SK-N-SH treated with all-trans-retinoic acid at 6 μM for 48 hours (cell line): ENCODE measurements around the gene RINL.

Source experiments
- ATAC-seq: fragments of 200-7000 bp; cut with Tn5 transposase; 3 replicates; pipeline ENCODE4 v1.9.1; 2020; ENCODE audit warnings: mild to moderate bottlenecking, moderate library complexity
- ARNTL ChIP-seq: fragments of 450-650 bp; formaldehyde crosslinking; IDR thresholded peaks from 2 replicates; pipeline ENCODE4 v1.5.0; 2020; ENCODE audit warnings: low read depth, mild to moderate bottlenecking, moderate library complexity, borderline replicate concordance
- BACH2 ChIP-seq: fragments of 250-450 bp; sonication (Bioruptor Pico); IDR thresholded peaks from 2 replicates; pipeline ENCODE4 v1.9.0; 2021; ENCODE audit warnings: mild to moderate bottlenecking, borderline replicate concordance
- CSDC2 ChIP-seq: fragments of 250-450 bp; sonication (Bioruptor Pico); IDR thresholded peaks from 2 replicates; pipeline ENCODE4 v1.5.0; 2020; ENCODE audit warnings: mild to moderate bottlenecking, moderate library complexity
- ESRRG ChIP-seq: fragments of 250-450 bp; sonication (Bioruptor Pico); IDR thresholded peaks from 2 replicates; pipeline ENCODE4 v1.6.1; 2021; ENCODE audit warnings: mild to moderate bottlenecking
- GLIS3 ChIP-seq: fragments of 250-450 bp; sonication (Bioruptor Pico); IDR thresholded peaks from 2 replicates; pipeline ENCODE4 v1.5.0; 2020; ENCODE audit warnings: mild to moderate bottlenecking, moderate library complexity
- ISL1 ChIP-seq: fragments of 250-450 bp; sonication (Bioruptor Pico); IDR thresholded peaks from 2 replicates; pipeline ENCODE4 v2.1.2; 2022; ENCODE audit warnings: mild to moderate bottlenecking, moderate library complexity
- OSR1 ChIP-seq: fragments of 250-450 bp; sonication (Bioruptor Pico); IDR thresholded peaks from 2 replicates; pipeline ENCODE4 v1.8.0; 2022; ENCODE audit warnings: moderate library complexity, mild to moderate bottlenecking, inconsistent platforms
- PPARA ChIP-seq: fragments of 250-450 bp; sonication (Bioruptor Pico); IDR thresholded peaks from 2 replicates; pipeline ENCODE4 v1.5.0; 2020; ENCODE audit warnings: mild to moderate bottlenecking, borderline replicate concordance
- RARB ChIP-seq: fragments of 250-450 bp; sonication (Bioruptor Pico); IDR thresholded peaks from 2 replicates; pipeline ENCODE4 v1.8.0; 2021; ENCODE audit warnings: mild to moderate bottlenecking, moderate library complexity
- SNAI2 ChIP-seq: fragments of 250-450 bp; sonication (Bioruptor Pico); IDR thresholded peaks from 2 replicates; pipeline ENCODE4 v1.5.0; 2020; ENCODE audit warnings: mild to moderate bottlenecking, moderate library complexity
- TCF4 ChIP-seq: fragments of 250-450 bp; sonication (Bioruptor Pico); IDR thresholded peaks from 2 replicates; pipeline ENCODE4 v1.8.0; 2021; ENCODE audit warnings: mild to moderate bottlenecking, moderate library complexity, borderline replicate concordance
- TOX ChIP-seq: fragments of 250-450 bp; sonication (Bioruptor Pico); IDR thresholded peaks from 2 replicates; pipeline ENCODE4 v1.8.0; 2021; ENCODE audit warnings: mild to moderate bottlenecking, moderate library complexity, borderline replicate concordance
- ZC3H10 ChIP-seq: fragments of 250-450 bp; sonication (Bioruptor Pico); IDR thresholded peaks from 2 replicates; pipeline ENCODE4 v1.5.1; 2021; ENCODE audit warnings: mild to moderate bottlenecking, moderate library complexity
- ZFP3 ChIP-seq: fragments of 250-450 bp; sonication (Bioruptor Pico); IDR thresholded peaks from 2 replicates; pipeline ENCODE4 v1.5.0; 2020; ENCODE audit warnings: mild to moderate bottlenecking, moderate library complexity
- ZFP30 ChIP-seq: fragments of 450-650 bp; formaldehyde crosslinking; IDR thresholded peaks from 2 replicates; pipeline ENCODE4 v1.5.0; 2022; ENCODE audit warnings: mild to moderate bottlenecking, moderate library complexity
- ZNF565 ChIP-seq: fragments of 450-650 bp; formaldehyde crosslinking; conservative IDR thresholded peaks from 2 replicates; pipeline ENCODE4 v1.5.0; 2020; ENCODE audit warnings: low read depth, mild to moderate bottlenecking, moderate library complexity
- ZNF70 ChIP-seq: fragments of 450-650 bp; formaldehyde crosslinking; IDR thresholded peaks from 2 replicates; pipeline ENCODE4 v1.5.0; 2020; ENCODE audit warnings: mild to moderate bottlenecking, moderate library complexity
- ZNF8 ChIP-seq: fragments of 450-650 bp; formaldehyde crosslinking; IDR thresholded peaks from 2 replicates; pipeline ENCODE4 v1.5.0; 2020; ENCODE audit warnings: mild to moderate bottlenecking, moderate library complexity
- TF ChIP-seq, protein P1 (sequence below): fragments of 250-450 bp; sonication (Bioruptor Pico); IDR thresholded peaks from 2 replicates; pipeline ENCODE4 v1.8.0; 2020; ENCODE audit warnings: mild to moderate bottlenecking, moderate library complexity, borderline replicate concordance
- TF ChIP-seq, protein P2 (sequence below): fragments of 250-450 bp; sonication (Bioruptor Pico); IDR thresholded peaks from 2 replicates; pipeline ENCODE4 v1.5.0; 2020; ENCODE audit warnings: mild to moderate bottlenecking, moderate library complexity
- TF ChIP-seq, protein P3 (sequence below): fragments of 250-450 bp; sonication (Bioruptor Pico); IDR thresholded peaks from 2 replicates; pipeline ENCODE4 v1.5.1; 2021; ENCODE audit warnings: mild to moderate bottlenecking, moderate library complexity
- TF ChIP-seq, protein P4 (sequence below): fragments of 250-450 bp; sonication (Bioruptor Pico); IDR thresholded peaks from 2 replicates; pipeline ENCODE4 v1.8.0; 2021; ENCODE audit warnings: low read depth, mild to moderate bottlenecking, moderate library complexity, borderline replicate concordance
- TF ChIP-seq, protein P5 (sequence below): fragments of 250-450 bp; sonication (Bioruptor Pico); IDR thresholded peaks from 2 replicates; pipeline ENCODE4 v1.5.1; 2020; ENCODE audit warnings: low read depth, mild to moderate bottlenecking, moderate library complexity

The RINL gene

DNA sequence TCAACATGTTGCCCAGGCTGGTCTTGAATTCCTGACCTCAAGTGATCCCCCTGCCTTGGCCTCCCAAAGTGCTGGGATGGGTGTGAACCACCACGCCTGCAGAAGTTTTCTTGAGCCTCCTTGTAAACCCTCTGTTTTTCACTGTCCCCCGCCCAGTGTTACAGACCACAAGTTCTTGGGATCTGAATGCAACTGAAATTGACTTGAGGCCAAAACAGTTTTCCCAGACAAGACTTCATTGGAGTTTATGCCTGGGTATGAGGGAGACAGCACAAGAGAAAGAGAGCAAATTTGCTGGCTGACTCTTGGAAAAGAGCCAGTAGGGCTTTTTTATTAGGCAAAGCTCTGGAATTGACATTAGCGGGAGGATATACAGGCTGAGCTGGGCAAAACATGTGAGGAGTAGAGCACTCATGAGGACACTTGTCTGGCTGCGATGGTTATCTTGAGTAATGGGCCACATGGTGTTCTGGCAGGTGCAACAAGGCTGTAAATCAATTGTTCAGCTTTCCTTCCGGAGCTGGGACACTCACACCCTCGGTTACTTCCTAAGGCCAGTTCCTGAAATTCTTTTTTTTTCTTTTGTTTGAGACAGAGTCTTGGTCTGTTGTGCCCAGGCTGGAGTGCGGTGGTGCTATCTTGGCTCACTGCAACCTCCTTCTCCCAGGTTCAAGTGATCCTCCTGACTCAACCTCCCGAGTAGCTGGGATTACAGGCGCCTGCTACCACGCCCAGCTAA is 15.6 kb downstream of the RINL start:
- peak; percentile 90 for ATAC-seq
- TF ChIP-seq, protein P1, sequence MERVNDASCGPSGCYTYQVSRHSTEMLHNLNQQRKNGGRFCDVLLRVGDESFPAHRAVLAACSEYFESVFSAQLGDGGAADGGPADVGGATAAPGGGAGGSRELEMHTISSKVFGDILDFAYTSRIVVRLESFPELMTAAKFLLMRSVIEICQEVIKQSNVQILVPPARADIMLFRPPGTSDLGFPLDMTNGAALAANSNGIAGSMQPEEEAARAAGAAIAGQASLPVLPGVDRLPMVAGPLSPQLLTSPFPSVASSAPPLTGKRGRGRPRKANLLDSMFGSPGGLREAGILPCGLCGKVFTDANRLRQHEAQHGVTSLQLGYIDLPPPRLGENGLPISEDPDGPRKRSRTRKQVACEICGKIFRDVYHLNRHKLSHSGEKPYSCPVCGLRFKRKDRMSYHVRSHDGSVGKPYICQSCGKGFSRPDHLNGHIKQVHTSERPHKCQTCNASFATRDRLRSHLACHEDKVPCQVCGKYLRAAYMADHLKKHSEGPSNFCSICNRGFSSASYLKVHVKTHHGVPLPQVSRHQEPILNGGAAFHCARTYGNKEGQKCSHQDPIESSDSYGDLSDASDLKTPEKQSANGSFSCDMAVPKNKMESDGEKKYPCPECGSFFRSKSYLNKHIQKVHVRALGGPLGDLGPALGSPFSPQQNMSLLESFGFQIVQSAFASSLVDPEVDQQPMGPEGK (CRISPR knock-in tag): no peak
- TF ChIP-seq ZC3H10 (CRISPR knock-in tag) (no peak), ESRRG (CRISPR knock-in tag) (0 out of 2 replicates have a peak, but pooled peaks have one; percentile 32), ZNF8 (peak; percentile 46; the same call in 1 of the 2 replicates), RARB (no peak), OSR1 (CRISPR knock-in tag) (no peak), TCF4 (peak; percentile 94), ZNF565 (CRISPR knock-in tag) (no peak), CSDC2 (CRISPR knock-in tag) (no peak), BACH2 (no peak), GLIS3 (CRISPR knock-in tag) (no peak), ISL1 (CRISPR knock-in tag) (peak; percentile 88), TOX (no peak), ZFP30 (CRISPR knock-in tag) (no peak), ZNF70 (CRISPR knock-in tag) (peak; percentile 53; the same call in 1 of the 2 replicates), ZFP3 (CRISPR knock-in tag) (no peak), ARNTL (CRISPR knock-in tag) (peak; percentile 53; the same call in 1 of the 2 replicates), SNAI2 (CRISPR knock-in tag) (peak; percentile 99), PPARA (CRISPR knock-in tag) (peak; percentile 15; the same call in 1 of the 2 replicates)
- TF ChIP-seq, protein P2, sequence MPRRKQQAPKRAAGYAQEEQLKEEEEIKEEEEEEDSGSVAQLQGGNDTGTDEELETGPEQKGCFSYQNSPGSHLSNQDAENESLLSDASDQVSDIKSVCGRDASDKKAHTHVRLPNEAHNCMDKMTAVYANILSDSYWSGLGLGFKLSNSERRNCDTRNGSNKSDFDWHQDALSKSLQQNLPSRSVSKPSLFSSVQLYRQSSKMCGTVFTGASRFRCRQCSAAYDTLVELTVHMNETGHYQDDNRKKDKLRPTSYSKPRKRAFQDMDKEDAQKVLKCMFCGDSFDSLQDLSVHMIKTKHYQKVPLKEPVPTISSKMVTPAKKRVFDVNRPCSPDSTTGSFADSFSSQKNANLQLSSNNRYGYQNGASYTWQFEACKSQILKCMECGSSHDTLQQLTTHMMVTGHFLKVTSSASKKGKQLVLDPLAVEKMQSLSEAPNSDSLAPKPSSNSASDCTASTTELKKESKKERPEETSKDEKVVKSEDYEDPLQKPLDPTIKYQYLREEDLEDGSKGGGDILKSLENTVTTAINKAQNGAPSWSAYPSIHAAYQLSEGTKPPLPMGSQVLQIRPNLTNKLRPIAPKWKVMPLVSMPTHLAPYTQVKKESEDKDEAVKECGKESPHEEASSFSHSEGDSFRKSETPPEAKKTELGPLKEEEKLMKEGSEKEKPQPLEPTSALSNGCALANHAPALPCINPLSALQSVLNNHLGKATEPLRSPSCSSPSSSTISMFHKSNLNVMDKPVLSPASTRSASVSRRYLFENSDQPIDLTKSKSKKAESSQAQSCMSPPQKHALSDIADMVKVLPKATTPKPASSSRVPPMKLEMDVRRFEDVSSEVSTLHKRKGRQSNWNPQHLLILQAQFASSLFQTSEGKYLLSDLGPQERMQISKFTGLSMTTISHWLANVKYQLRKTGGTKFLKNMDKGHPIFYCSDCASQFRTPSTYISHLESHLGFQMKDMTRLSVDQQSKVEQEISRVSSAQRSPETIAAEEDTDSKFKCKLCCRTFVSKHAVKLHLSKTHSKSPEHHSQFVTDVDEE (CRISPR knock-in tag): peak; percentile 91
- TF ChIP-seq, protein P3, sequence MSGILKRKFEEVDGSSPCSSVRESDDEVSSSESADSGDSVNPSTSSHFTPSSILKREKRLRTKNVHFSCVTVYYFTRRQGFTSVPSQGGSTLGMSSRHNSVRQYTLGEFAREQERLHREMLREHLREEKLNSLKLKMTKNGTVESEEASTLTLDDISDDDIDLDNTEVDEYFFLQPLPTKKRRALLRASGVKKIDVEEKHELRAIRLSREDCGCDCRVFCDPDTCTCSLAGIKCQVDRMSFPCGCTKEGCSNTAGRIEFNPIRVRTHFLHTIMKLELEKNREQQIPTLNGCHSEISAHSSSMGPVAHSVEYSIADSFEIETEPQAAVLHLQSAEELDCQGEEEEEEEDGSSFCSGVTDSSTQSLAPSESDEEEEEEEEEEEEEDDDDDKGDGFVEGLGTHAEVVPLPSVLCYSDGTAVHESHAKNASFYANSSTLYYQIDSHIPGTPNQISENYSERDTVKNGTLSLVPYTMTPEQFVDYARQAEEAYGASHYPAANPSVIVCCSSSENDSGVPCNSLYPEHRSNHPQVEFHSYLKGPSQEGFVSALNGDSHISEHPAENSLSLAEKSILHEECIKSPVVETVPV: no peak
- TF ChIP-seq, protein P4, sequence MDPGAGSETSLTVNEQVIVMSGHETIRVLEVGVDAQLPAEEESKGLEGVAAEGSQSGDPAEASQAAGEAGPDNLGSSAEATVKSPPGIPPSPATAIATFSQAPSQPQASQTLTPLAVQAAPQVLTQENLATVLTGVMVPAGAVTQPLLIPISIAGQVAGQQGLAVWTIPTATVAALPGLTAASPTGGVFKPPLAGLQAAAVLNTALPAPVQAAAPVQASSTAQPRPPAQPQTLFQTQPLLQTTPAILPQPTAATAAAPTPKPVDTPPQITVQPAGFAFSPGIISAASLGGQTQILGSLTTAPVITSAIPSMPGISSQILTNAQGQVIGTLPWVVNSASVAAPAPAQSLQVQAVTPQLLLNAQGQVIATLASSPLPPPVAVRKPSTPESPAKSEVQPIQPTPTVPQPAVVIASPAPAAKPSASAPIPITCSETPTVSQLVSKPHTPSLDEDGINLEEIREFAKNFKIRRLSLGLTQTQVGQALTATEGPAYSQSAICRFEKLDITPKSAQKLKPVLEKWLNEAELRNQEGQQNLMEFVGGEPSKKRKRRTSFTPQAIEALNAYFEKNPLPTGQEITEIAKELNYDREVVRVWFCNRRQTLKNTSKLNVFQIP (CRISPR knock-in tag): no peak
- TF ChIP-seq, protein P5, sequence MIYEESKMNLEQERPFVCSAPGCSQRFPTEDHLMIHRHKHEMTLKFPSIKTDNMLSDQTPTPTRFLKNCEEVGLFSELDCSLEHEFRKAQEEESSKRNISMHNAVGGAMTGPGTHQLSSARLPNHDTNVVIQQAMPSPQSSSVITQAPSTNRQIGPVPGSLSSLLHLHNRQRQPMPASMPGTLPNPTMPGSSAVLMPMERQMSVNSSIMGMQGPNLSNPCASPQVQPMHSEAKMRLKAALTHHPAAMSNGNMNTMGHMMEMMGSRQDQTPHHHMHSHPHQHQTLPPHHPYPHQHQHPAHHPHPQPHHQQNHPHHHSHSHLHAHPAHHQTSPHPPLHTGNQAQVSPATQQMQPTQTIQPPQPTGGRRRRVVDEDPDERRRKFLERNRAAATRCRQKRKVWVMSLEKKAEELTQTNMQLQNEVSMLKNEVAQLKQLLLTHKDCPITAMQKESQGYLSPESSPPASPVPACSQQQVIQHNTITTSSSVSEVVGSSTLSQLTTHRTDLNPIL (CRISPR knock-in tag): no peak

DNA sequence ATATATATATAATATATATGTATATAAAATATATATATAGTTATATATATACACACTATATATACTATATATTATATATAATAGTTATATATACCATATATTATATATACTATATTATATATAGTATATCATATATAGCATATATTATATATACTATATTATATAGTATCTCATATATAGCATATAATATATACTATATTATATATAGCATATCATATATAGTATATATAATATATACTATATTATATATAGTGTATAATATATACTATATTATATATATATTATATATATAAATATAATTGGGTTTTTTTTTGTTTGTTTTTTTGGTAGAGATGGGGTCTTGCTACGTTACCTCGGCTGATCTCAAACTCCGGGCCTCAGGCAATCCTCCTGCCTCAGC is 16.7 kb downstream of the RINL start:
- TF ChIP-seq ZC3H10 (CRISPR knock-in tag) (no peak), ARNTL (CRISPR knock-in tag) (no peak), RARB (no peak), ZNF8 (no peak), ISL1 (CRISPR knock-in tag) (no peak), ZNF70 (CRISPR knock-in tag) (no peak), OSR1 (CRISPR knock-in tag) (no peak), CSDC2 (CRISPR knock-in tag) (no peak), BACH2 (no peak), PPARA (CRISPR knock-in tag) (no peak), GLIS3 (CRISPR knock-in tag) (no peak), ZNF565 (CRISPR knock-in tag) (no peak), ZFP3 (CRISPR knock-in tag) (no peak)
- TF ChIP-seq, protein P1 (CRISPR knock-in tag): no peak
- TF ChIP-seq, protein P3: no peak
- TF ChIP-seq, protein P4 (CRISPR knock-in tag): no peak
- no peak for ATAC-seq
